HUES6 (cell line): ENCODE data around the gene KCMF1.

ENCODE experiments used
- H3K27ac ChIP-seq: 2 replicates; pipeline ENCODE4 v1.7.0; 2013; ENCODE audit warnings: low read depth, mild to moderate bottlenecking, low read length, inconsistent platforms
- H3K27me3 ChIP-seq: 2 replicates; pipeline ENCODE4 v1.6.1; 2013; ENCODE audit warnings: low read length; ENCODE audit not compliant: control insufficient read depth, insufficient read depth
- H3K36me3 ChIP-seq: 2 replicates; pipeline ENCODE4 v1.6.1; 2013; ENCODE audit warnings: low read length; ENCODE audit not compliant: control insufficient read depth, insufficient read depth
- H3K4me1 ChIP-seq: 2 replicates; pipeline ENCODE4 v1.6.1; 2013; ENCODE audit warnings: low read length; ENCODE audit not compliant: control insufficient read depth, insufficient read depth
- H3K4me3 ChIP-seq: 2 replicates; pipeline ENCODE4 v1.5.1; 2013; ENCODE audit warnings: low read depth, low read length
- H3K9ac ChIP-seq: one replicate; pipeline ENCODE4 v1.6.1; 2013; ENCODE audit warnings: mild to moderate bottlenecking, low read length
- H3K9me3 ChIP-seq: 2 replicates; pipeline ENCODE4 v1.6.1; 2013; ENCODE audit warnings: low read depth, low read length; ENCODE audit not compliant: control insufficient read depth, insufficient read depth

Gene KCMF1

DNA sequence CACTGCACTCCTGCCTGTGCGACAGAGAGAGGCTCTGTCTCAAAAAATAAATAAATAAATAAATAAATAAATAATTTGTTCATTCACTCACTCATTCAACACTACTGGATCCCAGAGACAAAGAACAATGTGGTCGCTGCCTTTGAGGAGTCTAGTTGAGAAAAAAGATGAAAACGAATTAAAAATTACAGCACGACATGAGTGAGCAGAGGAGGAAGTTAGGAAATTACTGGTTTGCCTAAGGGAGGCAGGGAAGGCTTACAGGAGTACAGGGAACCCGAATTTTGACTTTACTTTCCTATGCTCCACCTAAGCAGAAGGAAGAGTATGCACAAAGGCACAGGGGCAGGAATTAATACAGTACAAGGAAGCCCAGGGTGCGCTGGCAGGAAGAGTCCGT is 4.2 kb upstream of the KCMF1 start:
- Histone ChIP-seq H3K27ac (no peak overlapping the region), H3K4me1 (peaks cover 3% of the 10 kb centered on the region; the same call in 1 of the 2 replicates), H3K27me3 (no peaks in the 10 kb centered on the region), H3K36me3 (peaks cover 48% of the 10 kb centered on the region), H3K9ac (no peak overlapping the region), H3K4me3 (no peak overlapping the region), H3K9me3 (no peaks in the 10 kb centered on the region)

DNA sequence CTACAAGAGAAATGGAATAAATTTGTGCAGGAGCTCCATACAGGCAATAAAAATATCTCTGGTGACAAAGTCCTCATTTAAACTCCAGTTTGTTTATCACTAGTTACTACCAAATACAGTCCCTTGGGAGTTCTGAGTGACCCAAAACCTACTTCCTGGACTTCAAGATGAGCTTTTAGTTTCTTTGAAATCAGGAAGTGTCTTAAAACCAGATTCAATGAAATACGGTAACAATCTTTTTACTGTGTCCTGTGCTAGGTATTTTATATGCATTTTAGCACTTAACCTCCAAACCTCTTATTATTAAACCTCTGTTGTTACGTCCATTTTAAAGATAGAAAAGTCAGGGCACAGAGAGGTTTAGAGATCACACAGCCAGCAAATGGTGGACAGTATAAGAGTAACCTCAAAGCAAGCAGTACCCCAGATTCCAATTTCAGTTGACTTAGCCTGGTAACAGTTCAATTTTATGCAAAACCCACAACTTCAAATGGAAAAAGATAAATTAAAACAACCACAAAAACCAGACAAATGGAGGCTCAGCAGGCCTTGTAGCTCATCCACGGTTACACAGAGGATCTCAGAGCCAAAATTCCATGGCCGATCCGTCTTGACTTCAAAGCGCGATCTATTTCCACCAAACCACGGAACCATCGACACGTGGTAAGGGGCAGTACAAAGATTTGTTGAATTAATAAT is 1.3 kb upstream of the KCMF1 start:
- peak overlapping the region; percentile 67 for H3K4me3 ChIP-seq
- no peaks in the 10 kb centered on the region for H3K4me1 ChIP-seq
- H3K36me3 ChIP-seq, result peaks cover 26% of the 10 kb centered on the region
- H3K9ac ChIP-seq, result peak overlapping the region; percentile 95
- H3K9me3 ChIP-seq, result no peaks in the 10 kb centered on the region
- H3K27ac ChIP-seq, result peak overlapping the region; percentile 94
- H3K27me3 ChIP-seq, result no peaks in the 10 kb centered on the region

- Histone ChIP-seq H3K9ac (peak overlapping the region; percentile 95), H3K27me3 (no peaks in the 10 kb centered on the region), H3K27ac (peak overlapping the region; percentile 94), H3K4me3 (peak overlapping the region; percentile 67), H3K36me3 (peaks cover 19% of the 10 kb centered on the region), H3K4me1 (peaks cover 4% of the 10 kb centered on the region), H3K9me3 (no peaks in the 10 kb centered on the region)
Observed at GRCh38 chr2:84970210-84970867, 622 bp upstream of the KCMF1 start.

- Histone ChIP-seq H3K9me3 (no peaks in the 10 kb centered on the region), H3K27ac (peak overlapping the region; percentile 65), H3K9ac (peak overlapping the region; percentile 89), H3K4me1 (peaks cover 9% of the 10 kb centered on the region), H3K36me3 (peaks cover 9% of the 10 kb centered on the region; the same call in 1 of the 2 replicates), H3K4me3 (peak overlapping the region; percentile 80), H3K27me3 (no peaks in the 10 kb centered on the region)
Observed at GRCh38 chr2:84971510-84972206, 697 bp downstream of the KCMF1 start.

GRCh38 chr2:84972207-84972783 is 1.3 kb downstream of the KCMF1 start:
- no peaks in the 10 kb centered on the region for H3K27me3 ChIP-seq
- peak overlapping the region; percentile 80 for H3K4me3 ChIP-seq
- H3K9ac ChIP-seq, result peak overlapping the region; percentile 89
- peak overlapping the region; percentile 65 for H3K27ac ChIP-seq
- H3K9me3 ChIP-seq, result no peaks in the 10 kb centered on the region
- 0 out of 2 replicates have a peak, but pooled peaks cover 4% of the 10 kb centered on the region for H3K36me3 ChIP-seq
- H3K4me1 ChIP-seq, result peaks cover 13% of the 10 kb centered on the region

DNA sequence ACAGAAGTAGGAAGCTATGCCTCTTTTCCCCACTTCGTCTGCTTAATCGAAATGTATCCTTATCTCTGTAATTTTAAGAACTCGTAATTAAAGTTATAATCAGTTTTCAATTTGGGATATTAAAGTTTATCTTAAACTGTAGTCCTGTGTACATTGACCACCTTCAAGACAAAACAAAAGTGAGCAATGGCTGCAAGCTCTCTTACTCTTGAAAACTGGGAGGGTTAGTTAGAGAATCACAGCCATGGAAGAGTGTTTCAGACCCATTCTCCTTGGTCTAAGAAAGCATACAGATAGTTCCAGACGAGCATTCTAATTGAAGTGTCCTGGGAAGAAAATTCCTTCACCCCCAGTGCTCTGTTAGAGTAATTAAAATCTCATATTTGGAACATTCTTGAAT is 2.0 kb downstream of the KCMF1 start:
- H3K4me1 ChIP-seq, result peaks cover 19% of the 10 kb centered on the region
- H3K27ac ChIP-seq, result no peak overlapping the region
- peak overlapping the region; percentile 89 for H3K9ac ChIP-seq
- peak overlapping the region; percentile 80 for H3K4me3 ChIP-seq
- no peaks in the 10 kb centered on the region for H3K27me3 ChIP-seq
- H3K9me3 ChIP-seq, result no peaks in the 10 kb centered on the region
- 0 out of 2 replicates have a peak, but pooled peaks cover 4% of the 10 kb centered on the region for H3K36me3 ChIP-seq

DNA sequence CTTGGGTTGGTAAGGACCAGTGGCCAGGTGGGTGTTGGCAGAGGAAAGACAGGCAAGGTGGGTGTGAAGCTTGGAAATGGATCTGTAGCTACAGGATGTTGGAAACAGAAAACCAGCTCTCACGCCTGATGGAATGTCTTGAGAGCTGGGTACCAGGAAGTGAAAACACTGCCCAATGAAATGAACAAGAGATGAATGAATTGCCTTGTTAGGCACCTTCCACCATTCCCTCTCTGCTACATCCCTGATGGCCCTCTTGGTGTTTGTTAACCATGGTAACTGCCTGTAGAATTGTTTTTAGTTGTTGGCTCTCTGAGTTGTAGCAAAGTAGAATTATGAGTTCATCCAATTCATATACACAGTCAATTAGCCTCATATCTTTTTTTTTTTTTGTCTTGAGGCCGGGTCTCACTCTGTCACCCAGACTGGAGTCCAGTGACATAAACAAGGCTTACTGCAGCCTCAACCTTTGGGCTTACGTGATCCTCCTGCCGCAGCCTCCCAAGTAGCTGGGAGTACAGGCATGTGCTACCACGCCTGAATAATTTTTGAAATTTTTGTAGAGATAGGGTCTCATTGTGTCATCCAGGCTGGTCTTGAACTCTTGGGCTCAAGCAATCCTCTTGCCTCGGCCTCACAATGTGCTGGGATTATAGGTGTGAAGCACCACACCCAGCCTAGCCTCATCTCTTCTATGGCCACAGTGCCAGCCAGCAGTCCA is 9.5 kb downstream of the KCMF1 start:
- no peak overlapping the region for H3K9ac ChIP-seq
- peaks cover 24% of the 10 kb centered on the region for H3K4me1 ChIP-seq
- H3K27ac ChIP-seq, result no peak overlapping the region
- H3K27me3 ChIP-seq, result no peaks in the 10 kb centered on the region
- H3K9me3 ChIP-seq, result no peaks in the 10 kb centered on the region
- H3K36me3 ChIP-seq, result no peaks in the 10 kb centered on the region
- H3K4me3 ChIP-seq, result no peak overlapping the region

GRCh38 chr2:84986018-84986417 is 15.1 kb downstream of the KCMF1 start:
- peaks cover 23% of the 10 kb centered on the region for H3K4me1 ChIP-seq
- H3K9me3 ChIP-seq, result no peaks in the 10 kb centered on the region
- H3K9ac ChIP-seq, result no peak overlapping the region
- H3K27ac ChIP-seq, result no peak overlapping the region
- H3K4me3 ChIP-seq, result no peak overlapping the region
- no peaks in the 10 kb centered on the region for H3K27me3 ChIP-seq
- no peaks in the 10 kb centered on the region; the same call in 1 of the 2 replicates for H3K36me3 ChIP-seq

- H3K9me3 ChIP-seq, result no peaks in the 10 kb centered on the region
- H3K4me1 ChIP-seq, result peaks cover 23% of the 10 kb centered on the region
- no peaks in the 10 kb centered on the region; the same call in 1 of the 2 replicates for H3K36me3 ChIP-seq
- H3K27me3 ChIP-seq, result no peaks in the 10 kb centered on the region
- H3K9ac ChIP-seq, result no peak overlapping the region
- H3K4me3 ChIP-seq, result no peak overlapping the region
- no peak overlapping the region for H3K27ac ChIP-seq
Observed at GRCh38 chr2:84989422-84989821, 18.5 kb downstream of the KCMF1 start.

- Histone ChIP-seq H3K27me3 (no peaks in the 10 kb centered on the region), H3K9ac (no peak overlapping the region), H3K36me3 (no peaks in the 10 kb centered on the region; the same call in 1 of the 2 replicates), H3K4me1 (peaks cover 21% of the 10 kb centered on the region), H3K9me3 (no peaks in the 10 kb centered on the region), H3K27ac (no peak overlapping the region), H3K4me3 (no peak overlapping the region)
Observed at GRCh38 chr2:84989927-84990326, 19.0 kb downstream of the KCMF1 start.
